WI38 (cell line): ENCODE data around the gene UTP25.

Experiments used
- H3K4me3 ChIP-seq: 2 replicates; pipeline ENCODE4 v1.5.1; 2011; ENCODE audit warnings: low read depth, mild to moderate bottlenecking, control low read depth, low read length
- CTCF ChIP-seq: IDR thresholded peaks from 2 replicates; pipeline ENCODE4 v1.5.1; 2012; ENCODE audit warnings: low read depth, mild to moderate bottlenecking, control low read depth, low read length

UTP25 gene

GRCh38 chr1:209858561-209859103 lies 30.9 kb downstream of the UTP25 start:
- H3K4me3 ChIP-seq: no peak overlapping the region
- no peak for TF ChIP-seq CTCF

- TF ChIP-seq CTCF: peak; percentile 86
- no peak overlapping the region for H3K4me3 ChIP-seq
These were observed 32.6 kb downstream of the UTP25 start for GRCh38 chr1:209860293-209860881.

- H3K4me3 ChIP-seq: no peak overlapping the region
- no peak for TF ChIP-seq CTCF
These were observed 33.5 kb downstream of the UTP25 start for GRCh38 chr1:209861242-209861641.

- TF ChIP-seq CTCF: no peak
- H3K4me3 ChIP-seq: no peak overlapping the region
These were observed 34.9 kb downstream of the UTP25 start for GRCh38 chr1:209862391-209863356.

GRCh38 chr1:209863766-209864485 lies 36.2 kb downstream of the UTP25 start:
- no peak for TF ChIP-seq CTCF

GRCh38 chr1:209866201-209866600 lies 38.4 kb downstream of the UTP25 start:
- H3K4me3 ChIP-seq: no peak overlapping the region
- no peak for TF ChIP-seq CTCF

More at GRCh38 chr1:209863766-209864485, 36.2 kb downstream of the UTP25 start:
- no peak overlapping the region for H3K4me3 ChIP-seq
